ENCODE measurements around the gene RIT2. TPM values are rescaled to one million over a fixed set of nuclear protein-coding genes. Genes with fewer than 3 reads are reported as not detected.
A peak's percentile ranks its signal among the peaks of the same experiment; 100 is the strongest.

RIT2 gene
- polyA plus RNA-seq, 1 of the 3 experiments (the other 2 are of a cell fraction): not detected

DNA sequence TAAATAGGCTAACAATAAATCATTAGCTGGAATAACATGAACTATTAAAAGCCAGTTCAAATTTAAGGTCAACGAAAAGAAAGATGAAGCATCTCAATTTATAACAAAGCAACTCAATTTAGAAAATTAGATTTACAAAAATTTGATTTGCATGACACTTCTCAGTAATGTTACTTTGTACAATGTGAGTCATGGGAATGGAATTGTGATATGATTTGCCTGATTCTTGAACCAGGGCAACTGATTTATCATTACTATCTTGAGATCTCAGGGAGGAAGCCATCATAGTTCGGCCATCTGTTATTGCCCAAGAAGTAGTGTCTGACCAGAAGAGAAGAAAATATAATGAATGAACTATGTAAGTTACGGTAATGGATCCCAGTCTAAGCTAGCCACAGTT lies 193.1 kb downstream of the RIT2 start:
- DNase-seq: no peak
- Histone ChIP-seq H3K9ac (no peak overlapping the region), H3K9me2 (0 out of 2 replicates have a peak, but pooled peaks cover 2% of the 10 kb centered on the region), H3F3A (replicated peaks; ENCODE audit: insufficient read depth) (no peaks in the 10 kb centered on the region), H3K79me2 (ENCODE audit: insufficient read depth) (no peaks in the 10 kb centered on the region; the same call in 1 of the 2 replicates), H3K27ac (ENCODE audit: low read depth in 2 of 2, low read length in 1 of 2) (no peak overlapping the region), H3K9me3 (no peaks in the 10 kb centered on the region), H3K4me1 (ENCODE audit: control insufficient read depth in 1 of 2, insufficient read depth in 2 of 2, low read depth in 1 of 2, low read length in 1 of 2) (no peaks in the 10 kb centered on the region), H3K4me3 (ENCODE audit: low read depth in 2 of 2, low read length in 1 of 2) (no peak overlapping the region), H3K27me3 (ENCODE audit: insufficient read depth) (no peaks in the 10 kb centered on the region), H3K36me3 (replicated peaks in 1 of 2; ENCODE audit: control insufficient read depth in 1 of 2, insufficient read depth in 2 of 2, low read length in 1 of 2) (no peaks in the 10 kb centered on the region), H4K20me1 (ENCODE audit: insufficient read depth) (no peaks in the 10 kb centered on the region), H3K4me2 (no peak overlapping the region), H2AFZ (ENCODE audit: low read depth) (0 out of 2 replicates have a peak overlapping the region, but pooled peaks have one; percentile 30)
- POLR2A ChIA-PET: no interaction called here
- CTCF ChIA-PET: no interaction called here
- WGBS (ENCODE audit: low lambda C conversion rate): 9% methylated on average over 3 of the region's 3 CpGs
- TF ChIP-seq MXI1 (IDR thresholded peaks at IDR 0.05; ENCODE audit: low read depth, low read length) (no peak), GABPA (IDR thresholded peaks at IDR 0.05; ENCODE audit: low read depth) (no peak), FOXJ3 (CRISPR knock-in tag; IDR thresholded peaks at IDR 0.05) (no peak), TEAD4 (IDR thresholded peaks at IDR 0.05; ENCODE audit: borderline replicate concordance, insufficient read depth) (no peak), RFX5 (IDR thresholded peaks at IDR 0.05; ENCODE audit: low read length) (no peak), TCF12 (IDR thresholded peaks at IDR 0.05) (peak; percentile 36; the same call in 1 of the 2 replicates), JUND (IDR thresholded peaks at IDR 0.05) (no peak), EP300 (IDR thresholded peaks at IDR 0.05; ENCODE audit: borderline replicate concordance in 1 of 2, low read depth in 1 of 2, low read length in 1 of 2) (peak in 1 of 2 experiments; percentile 15; a peak in 1 of 4 replicates), POLR2AphosphoS5 (IDR thresholded peaks at IDR 0.05; ENCODE audit: low read depth, low read length) (no peak), YY1 (IDR thresholded peaks at IDR 0.05; ENCODE audit: low read depth) (no peak)
- TF ChIP-seq, protein P1, sequence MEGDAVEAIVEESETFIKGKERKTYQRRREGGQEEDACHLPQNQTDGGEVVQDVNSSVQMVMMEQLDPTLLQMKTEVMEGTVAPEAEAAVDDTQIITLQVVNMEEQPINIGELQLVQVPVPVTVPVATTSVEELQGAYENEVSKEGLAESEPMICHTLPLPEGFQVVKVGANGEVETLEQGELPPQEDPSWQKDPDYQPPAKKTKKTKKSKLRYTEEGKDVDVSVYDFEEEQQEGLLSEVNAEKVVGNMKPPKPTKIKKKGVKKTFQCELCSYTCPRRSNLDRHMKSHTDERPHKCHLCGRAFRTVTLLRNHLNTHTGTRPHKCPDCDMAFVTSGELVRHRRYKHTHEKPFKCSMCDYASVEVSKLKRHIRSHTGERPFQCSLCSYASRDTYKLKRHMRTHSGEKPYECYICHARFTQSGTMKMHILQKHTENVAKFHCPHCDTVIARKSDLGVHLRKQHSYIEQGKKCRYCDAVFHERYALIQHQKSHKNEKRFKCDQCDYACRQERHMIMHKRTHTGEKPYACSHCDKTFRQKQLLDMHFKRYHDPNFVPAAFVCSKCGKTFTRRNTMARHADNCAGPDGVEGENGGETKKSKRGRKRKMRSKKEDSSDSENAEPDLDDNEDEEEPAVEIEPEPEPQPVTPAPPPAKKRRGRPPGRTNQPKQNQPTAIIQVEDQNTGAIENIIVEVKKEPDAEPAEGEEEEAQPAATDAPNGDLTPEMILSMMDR (IDR thresholded peaks at IDR 0.05): no peak
- TF ChIP-seq, protein P2, sequence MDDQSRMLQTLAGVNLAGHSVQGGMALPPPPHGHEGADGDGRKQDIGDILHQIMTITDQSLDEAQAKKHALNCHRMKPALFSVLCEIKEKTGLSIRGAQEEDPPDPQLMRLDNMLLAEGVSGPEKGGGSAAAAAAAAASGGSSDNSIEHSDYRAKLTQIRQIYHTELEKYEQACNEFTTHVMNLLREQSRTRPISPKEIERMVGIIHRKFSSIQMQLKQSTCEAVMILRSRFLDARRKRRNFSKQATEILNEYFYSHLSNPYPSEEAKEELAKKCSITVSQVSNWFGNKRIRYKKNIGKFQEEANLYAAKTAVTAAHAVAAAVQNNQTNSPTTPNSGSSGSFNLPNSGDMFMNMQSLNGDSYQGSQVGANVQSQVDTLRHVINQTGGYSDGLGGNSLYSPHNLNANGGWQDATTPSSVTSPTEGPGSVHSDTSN (IDR thresholded peaks at IDR 0.05): 0 out of 2 replicates have a peak, but pooled peaks have one; percentile 32

DNA sequence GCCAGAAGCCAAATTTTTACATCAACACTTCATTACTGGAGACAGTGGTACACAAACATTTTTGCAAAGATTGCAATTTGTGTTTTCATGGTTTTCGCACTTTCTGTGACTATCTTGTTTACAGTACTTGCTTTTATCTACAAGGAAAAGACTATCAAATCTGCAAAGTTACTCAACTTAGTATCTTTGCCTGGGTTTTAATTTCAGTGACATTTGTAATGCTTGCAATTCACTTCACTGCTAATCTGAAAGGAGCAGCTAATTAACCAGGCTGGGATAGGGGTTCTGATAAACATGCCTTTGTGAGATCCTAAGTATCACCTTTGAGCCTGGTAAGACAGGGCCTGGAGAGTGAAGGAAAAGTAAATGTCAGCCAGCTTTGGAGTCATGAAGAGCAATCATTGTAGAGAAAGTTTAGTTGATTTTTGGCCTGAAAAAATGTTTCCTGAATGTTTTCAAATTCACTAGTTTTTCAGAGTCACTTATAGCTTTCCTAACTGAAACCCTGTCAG lies 194.2 kb downstream of the RIT2 start:
- WGBS (ENCODE audit: low lambda C conversion rate): 68% methylated on average over 1 of the region's 1 CpG
- no peak for TF ChIP-seq FOSL2 (IDR thresholded peaks at IDR 0.05; ENCODE audit: borderline replicate concordance, low read depth)
- TF ChIP-seq, protein P1 (IDR thresholded peaks at IDR 0.05): no peak
- TF ChIP-seq TEAD4 (IDR thresholded peaks at IDR 0.05; ENCODE audit: borderline replicate concordance, insufficient read depth): no peak
- TF ChIP-seq ELF1 (IDR thresholded peaks at IDR 0.05): no peak
- TF ChIP-seq YY1 (IDR thresholded peaks at IDR 0.05; ENCODE audit: low read depth): no peak
- TF ChIP-seq, protein P2 (IDR thresholded peaks at IDR 0.05): no peak
- TF ChIP-seq, protein P3, sequence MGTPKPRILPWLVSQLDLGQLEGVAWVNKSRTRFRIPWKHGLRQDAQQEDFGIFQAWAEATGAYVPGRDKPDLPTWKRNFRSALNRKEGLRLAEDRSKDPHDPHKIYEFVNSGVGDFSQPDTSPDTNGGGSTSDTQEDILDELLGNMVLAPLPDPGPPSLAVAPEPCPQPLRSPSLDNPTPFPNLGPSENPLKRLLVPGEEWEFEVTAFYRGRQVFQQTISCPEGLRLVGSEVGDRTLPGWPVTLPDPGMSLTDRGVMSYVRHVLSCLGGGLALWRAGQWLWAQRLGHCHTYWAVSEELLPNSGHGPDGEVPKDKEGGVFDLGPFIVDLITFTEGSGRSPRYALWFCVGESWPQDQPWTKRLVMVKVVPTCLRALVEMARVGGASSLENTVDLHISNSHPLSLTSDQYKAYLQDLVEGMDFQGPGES (IDR thresholded peaks at IDR 0.05; ENCODE audit: low read depth, low read length): no peak
- no peak for TF ChIP-seq RCOR1 (IDR thresholded peaks at IDR 0.05; ENCODE audit: low read length)
- no peak for TF ChIP-seq JUND (IDR thresholded peaks at IDR 0.05)
- TF ChIP-seq RFX5 (IDR thresholded peaks at IDR 0.05; ENCODE audit: low read length): no peak
- no peak for TF ChIP-seq NFIC (IDR thresholded peaks at IDR 0.05; ENCODE audit: borderline replicate concordance)
- TF ChIP-seq FOXJ3 (CRISPR knock-in tag; IDR thresholded peaks at IDR 0.05): no peak
- no peak for TF ChIP-seq RAD21 (IDR thresholded peaks at IDR 0.05; ENCODE audit: low read length)
- no peak for TF ChIP-seq SMC3 (IDR thresholded peaks at IDR 0.05; ENCODE audit: low read depth, low read length)
- TF ChIP-seq TAF1 (IDR thresholded peaks at IDR 0.05; ENCODE audit: borderline replicate concordance, low read depth, low read length): no peak

More for the DNA sequence above, 194.2 kb downstream of the RIT2 start:
- H2AFZ ChIP-seq (ENCODE audit: low read depth): no peak overlapping the region
- H3K27ac ChIP-seq (ENCODE audit: low read depth in 2 of 2, low read length in 1 of 2): no peak overlapping the region
- H3F3A ChIP-seq (replicated peaks; ENCODE audit: insufficient read depth): no peaks in the 10 kb centered on the region
- CTCF ChIA-PET: no interaction called here
- H3K4me2 ChIP-seq: no peak overlapping the region
- H3K9ac ChIP-seq: no peak overlapping the region
- POLR2A ChIA-PET: no interaction called here
- no peaks in the 10 kb centered on the region for H3K36me3 ChIP-seq (replicated peaks in 1 of 2; ENCODE audit: control insufficient read depth in 1 of 2, insufficient read depth in 2 of 2, low read length in 1 of 2)
- H3K9me2 ChIP-seq: 0 out of 2 replicates have a peak, but pooled peaks cover 2% of the 10 kb centered on the region
- H3K9me3 ChIP-seq: no peaks in the 10 kb centered on the region
- H3K4me3 ChIP-seq (ENCODE audit: low read depth in 2 of 2, low read length in 1 of 2): no peak overlapping the region
- no peaks in the 10 kb centered on the region; the same call in 1 of the 2 replicates for H3K79me2 ChIP-seq (ENCODE audit: insufficient read depth)
- H4K20me1 ChIP-seq (ENCODE audit: insufficient read depth): no peaks in the 10 kb centered on the region
- DNase-seq: no peak
- H3K4me1 ChIP-seq (ENCODE audit: control insufficient read depth in 1 of 2, insufficient read depth in 2 of 2, low read depth in 1 of 2, low read length in 1 of 2): no peaks in the 10 kb centered on the region
- H3K27me3 ChIP-seq (ENCODE audit: insufficient read depth): no peaks in the 10 kb centered on the region
